Endothelial cell of umbilical vein (primary cell): Measurements from ENCODE around the gene TBX2. TPM values are rescaled to one million over a fixed set of nuclear protein-coding genes. Genes with fewer than 3 reads are reported as not detected.
A peak's percentile ranks its signal among the peaks of the same experiment; 100 is the strongest.

Experiments
- BruUV-seq: library from RNA; stranded (reverse); fragments of 400-500 nt; replicated peaks from 2 replicates; lab custom pipeline; 2021; lab: Mats Ljungman, UMichigan
- CTCF ChIA-PET: fragments of 300-600, 350-600 bp; sonication (Branson Sonifier 250); formaldehyde crosslinking; loops from one replicate; lab custom pipeline; 2021; ENCODE audit warnings: antibody characterized with exemption, inconsistent platforms; lab: Charles Lee
- POLR2A ChIA-PET: fragments of 300-600, 350-600 bp; sonication (Branson Sonifier 250); formaldehyde crosslinking; loops from one replicate; lab custom pipeline; 2021; ENCODE audit warnings: antibody characterized with exemption, inconsistent platforms; lab: Charles Lee
- DNase-seq: peaks from one replicate; pipeline ENCODE4 v3.0.0-alpha.2; 2011; ENCODE audit warnings: low read depth, low spot score
- FAIRE-seq: peaks from 2 replicates; lab custom pipeline; 2011; peaks lifted over from hg19 to GRCh38; lab: Jason Lieb, UNC
- H2AFZ ChIP-seq: 2 replicates; pipeline ENCODE4 v1.6.0; 2012; ENCODE audit warnings: low read depth, low read length, control low read depth, inconsistent platforms
- H3K27ac ChIP-seq: 2 replicates; pipeline ENCODE4 v1.5.1; 2011; ENCODE audit warnings: low read depth, mild to moderate bottlenecking, control low read depth, low read length, moderate library complexity; ENCODE audit not compliant: insufficient read depth
- H3K27me3 ChIP-seq, 2 experiments: 2 replicates each; pipeline versions ENCODE4 v1.6.0 to v1.6.1; 2011; ENCODE audit warnings: low read length in 2 of 2, mixed read lengths in 1 of 2; ENCODE audit not compliant: control insufficient read depth in 2 of 2, insufficient read depth in 2 of 2
- H3K36me3 ChIP-seq, 2 experiments: 2 replicates in 1 of 2; 3 replicates in 1 of 2; pipeline ENCODE4 v1.5.1; 2011; ENCODE audit warnings: low read length in 2 of 2, mild to moderate bottlenecking in 1 of 2, moderate library complexity in 1 of 2; ENCODE audit not compliant: control insufficient read depth in 2 of 2, insufficient read depth in 2 of 2; ENCODE audit errors: extremely low read depth in 1 of 2
- H3K4me1 ChIP-seq: 3 replicates; pipeline ENCODE4 v1.5.1; 2011; ENCODE audit warnings: mild to moderate bottlenecking, low read length; ENCODE audit not compliant: control insufficient read depth, insufficient read depth; ENCODE audit errors: extremely low read depth
- H3K4me2 ChIP-seq: 2 replicates; pipeline ENCODE4 v1.6.1; 2011; ENCODE audit warnings: low read length, control low read depth, mixed read lengths; ENCODE audit not compliant: insufficient read depth
- H3K4me3 ChIP-seq, 3 experiments: fragments of 200-600 bp in 1 of 3; sonication (generic), shearing (Covaris generic) in 1 of 3; replicated peaks in 1 of 3; 2 replicates each; pipeline ENCODE4 v1.5.1; 2011 to 2016; ENCODE audit warnings: control low read depth in 3 of 3, low read length in 3 of 3, mild to moderate bottlenecking in 2 of 3, inconsistent platforms in 1 of 3, low read depth in 1 of 3, moderate library complexity in 1 of 3; ENCODE audit not compliant: insufficient read depth in 1 of 3
- H3K79me2 ChIP-seq: 2 replicates; pipeline ENCODE4 v1.6.0; 2012; ENCODE audit warnings: low read length, inconsistent platforms; ENCODE audit not compliant: control insufficient read depth, insufficient read depth
- H3K9ac ChIP-seq: replicated peaks from 2 replicates; pipeline ENCODE3; 2011; ENCODE audit warnings: low read length, control low read depth; ENCODE audit not compliant: insufficient read depth; ENCODE audit errors: extremely low read depth
- H3K9me1 ChIP-seq: replicated peaks from 3 replicates; pipeline ENCODE4 v1.6.0; 2011; ENCODE audit warnings: mild to moderate bottlenecking, low read length; ENCODE audit not compliant: control insufficient read depth, insufficient read depth; ENCODE audit errors: extremely low read depth
- H3K9me3 ChIP-seq: replicated peaks from 2 replicates; pipeline ENCODE4 v1.5.1; 2012; ENCODE audit warnings: low read length, inconsistent platforms; ENCODE audit not compliant: control insufficient read depth, insufficient read depth
- H4K20me1 ChIP-seq: replicated peaks from 2 replicates; pipeline ENCODE3; 2011; ENCODE audit warnings: mild to moderate bottlenecking, low read length; ENCODE audit not compliant: control insufficient read depth, insufficient read depth; ENCODE audit errors: extremely low read depth
- EZH2 ChIP-seq: IDR thresholded peaks from 2 replicates; pipeline ENCODE4 v1.6.1; 2012; ENCODE audit warnings: borderline replicate concordance, low read depth, mild to moderate bottlenecking, moderate library complexity, low read length, inconsistent platforms; ENCODE audit not compliant: severe bottlenecking
- FOS ChIP-seq: IDR thresholded peaks from 2 replicates; pipeline ENCODE4 v1.6.1; 2011; ENCODE audit warnings: mild to moderate bottlenecking, low read length, moderate library complexity, borderline replicate concordance; ENCODE audit not compliant: insufficient read depth
- POLR2A ChIP-seq: IDR thresholded peaks from 2 replicates; pipeline ENCODE4 v1.6.1; 2012; ENCODE audit warnings: low read depth, mild to moderate bottlenecking, control low read depth, low read length
- dilution Hi-C: fragments of 300-500 bp; cut with MboI; formaldehyde crosslinking; loops from one replicate; pipeline ENCODE4 v1.15.0; 2019; ENCODE audit warnings: low sequenced_read_pairs; ENCODE audit not compliant: extremely low pct_ligation_motif_present
- intact Hi-C: fragments of 100-400 bp; cut with micrococcal nuclease; formaldehyde crosslinking; loops from one replicate; pipeline ENCODE4 v1.10.0; 2022
- polyA plus RNA-seq, 4 experiments: library from polyadenylated mRNA; depleted of rRNA in 3 of 4; stranded (reverse) in 3 of 4; unstranded in 1 of 4; fragments of >200 nt; gene quantifications; 2 replicates each; pipeline versions ENCODE4 v1.2.1 to v1.2.3, GENCODE V29; 2011 to 2012; ENCODE audit warnings: missing spikeins in 1 of 4
- total RNA-seq: library from RNA; stranded (reverse); gene quantifications from 2 replicates; pipeline ENCODE4 v1.2.3, GENCODE V29; 2021

Gene TBX2
- total and polyA plus RNA-seq, 2 donors (not counting 3 experiments of a cell fraction or from before 2014, with no cell fraction given), result not detected

DNA sequence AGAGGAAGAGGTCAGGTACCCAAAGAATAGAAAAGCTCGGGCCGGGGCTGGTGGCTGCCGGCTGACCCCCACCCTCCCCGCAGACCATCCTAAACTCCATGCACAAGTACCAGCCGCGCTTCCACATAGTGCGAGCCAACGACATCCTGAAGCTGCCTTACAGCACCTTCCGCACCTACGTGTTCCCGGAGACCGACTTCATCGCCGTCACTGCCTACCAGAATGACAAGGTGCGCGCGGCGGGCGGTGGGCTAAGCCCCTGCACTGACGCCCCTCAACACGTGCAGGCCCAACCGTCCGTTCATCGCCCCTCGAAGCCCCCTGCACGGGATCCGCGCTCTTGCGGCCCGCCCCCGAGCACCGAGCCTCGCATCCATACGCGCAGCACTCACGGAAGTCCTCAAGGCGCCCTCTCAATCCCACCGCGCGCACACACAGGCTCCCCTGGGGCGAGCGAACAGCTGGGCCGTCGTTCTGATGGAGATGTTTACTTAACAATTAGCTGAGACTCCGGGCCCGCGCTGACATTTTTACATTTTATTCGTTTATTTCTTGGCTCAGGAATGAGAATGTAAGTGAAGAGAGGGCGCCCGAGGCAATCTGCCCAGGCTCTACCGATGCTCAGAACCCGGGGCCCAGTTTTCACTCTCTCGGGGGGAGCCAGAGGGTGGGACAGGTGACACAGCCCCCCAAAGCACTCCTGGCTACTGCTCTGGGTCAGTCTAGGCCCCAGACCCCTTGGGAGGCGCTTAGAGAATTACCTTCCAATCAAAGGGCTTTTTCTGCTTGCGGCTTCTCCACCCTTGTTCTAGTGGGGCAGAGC lies 3.5 kb downstream of the TBX2 start:
- no peak for DNase-seq
- Histone ChIP-seq H3K27me3 (peaks cover 80 to 88% of the 10 kb centered on the region in 2 experiments), H3K9ac (no peak overlapping the region), H3K4me3 (no peak overlapping the region), H3K9me1 (no peaks in the 10 kb centered on the region), H3K79me2 (no peaks in the 10 kb centered on the region), H3K9me3 (no peaks in the 10 kb centered on the region), H3K27ac (no peak overlapping the region), H3K36me3 (no peaks in the 10 kb centered on the region), H4K20me1 (no peaks in the 10 kb centered on the region), H3K4me2 (no peak overlapping the region), H3K4me1 (no peaks in the 10 kb centered on the region), H2AFZ (no peak overlapping the region)
- dilution Hi-C loops, result no loop called here
- intact Hi-C loops, result no loop called here
- no peak for FAIRE-seq
- POLR2A ChIA-PET, result no interaction called here
- no TSS peak for BruUV-seq
- TF ChIP-seq FOS (no peak), EZH2 (peak; percentile 93)
- CTCF ChIA-PET, result no interaction called here

GRCh38 chr17:61403801-61404662 lies 4.4 kb downstream of the TBX2 start:
- dilution Hi-C loops, result no loop called here
- no peaks in the 10 kb centered on the region for H3K9me3 ChIP-seq
- no peaks in the 10 kb centered on the region for H3K9me1 ChIP-seq
- ChIA-PET CTCF (interaction anchor here (1.3 to 1.4 kb wide), 2 partner anchors 433 to 683 kb away, joined by 3 to 4 read pairs; no protein-coding TSS in a partner anchor), POLR2A (no interaction called here)
- H3K4me1 ChIP-seq, result no peaks in the 10 kb centered on the region
- no peak overlapping the region for H2AFZ ChIP-seq
- H3K27ac ChIP-seq, result no peak overlapping the region
- H3K36me3 ChIP-seq, result no peaks in the 10 kb centered on the region
- no TSS peak for BruUV-seq
- H3K27me3 ChIP-seq, result peaks cover 78 to 88% of the 10 kb centered on the region in 2 experiments
- intact Hi-C loops, result no loop called here
- no peak overlapping the region for H3K9ac ChIP-seq
- TF ChIP-seq POLR2A (no peak), EZH2 (peak; percentile 63)
- no peak overlapping the region for H3K4me3 ChIP-seq
- DNase-seq (no peak), FAIRE-seq (no peak)
- no peaks in the 10 kb centered on the region for H3K79me2 ChIP-seq
- H4K20me1 ChIP-seq, result no peaks in the 10 kb centered on the region
- no peak overlapping the region for H3K4me2 ChIP-seq
